Measurements from ENCODE around the gene STAM.
"Not testable (repeated sequence)": the region's sequence is repeated elsewhere in the genome, so short reads cannot be mapped to it uniquely, and the experiment has no call there.

The STAM gene

GRCh38 chr10:17622061-17622460 lies 21.9 kb upstream of the STAM start:
- Histone ChIP-seq H3K79me2 (ENCODE audit: control insufficient read depth, insufficient read depth, low read length) (no peaks in the 10 kb centered on the region), H3K18ac (ENCODE audit: low read length) (no peak overlapping the region), H2BK5ac (ENCODE audit: low read length) (no peak overlapping the region), H3K4me3 (ENCODE audit: low read length) (no peak overlapping the region), H4K5ac (ENCODE audit: low read length) (no peak overlapping the region), H3K4ac (ENCODE audit: low read depth, low read length) (no peak overlapping the region), H3K27me3 (ENCODE audit: insufficient read depth, low read length, poor library complexity) (no peaks in the 10 kb centered on the region), H3K23ac (ENCODE audit: low read length) (no peak overlapping the region), H3K79me1 (ENCODE audit: low read length) (no peaks in the 10 kb centered on the region), H3K9ac (ENCODE audit: low read length) (no peak overlapping the region), H4K8ac (ENCODE audit: low read depth, low read length) (no peak overlapping the region), H3K4me2 (ENCODE audit: low read length) (no peak overlapping the region), H3K4me1 (ENCODE audit: control insufficient read depth, low read depth, low read length) (no peaks in the 10 kb centered on the region), H3K27ac (ENCODE audit: low read depth, low read length) (no peak overlapping the region), H3K36me3 (ENCODE audit: control insufficient read depth, insufficient read depth, low read length) (no peaks in the 10 kb centered on the region), H2BK15ac (replicated peaks; ENCODE audit: low read depth) (no peak overlapping the region), H2AK5ac (ENCODE audit: low read length) (no peak overlapping the region), H3K56ac (ENCODE audit: low read length) (no peak overlapping the region), H2BK120ac (ENCODE audit: low read depth, low read length) (no peak overlapping the region)
- no CpG with 5 or more reads among the region's 8 CpGs for WGBS (ENCODE audit: extremely low coverage, insufficient coverage, low lambda C conversion rate)
- no peak for DNase-seq

- Histone ChIP-seq H3K79me2 (ENCODE audit: control insufficient read depth, insufficient read depth, low read length) (no peaks in the 10 kb centered on the region), H3K18ac (ENCODE audit: low read length) (no peak overlapping the region), H3K4me3 (ENCODE audit: low read length) (no peak overlapping the region), H4K5ac (ENCODE audit: low read length) (no peak overlapping the region), H2BK120ac (ENCODE audit: low read depth, low read length) (no peak overlapping the region), H3K4me1 (ENCODE audit: control insufficient read depth, low read depth, low read length) (no peaks in the 10 kb centered on the region), H3K36me3 (ENCODE audit: control insufficient read depth, insufficient read depth, low read length) (no peaks in the 10 kb centered on the region), H2BK15ac (replicated peaks; ENCODE audit: low read depth) (no peak overlapping the region), H3K9ac (ENCODE audit: low read length) (no peak overlapping the region), H3K56ac (ENCODE audit: low read length) (no peak overlapping the region), H2AK5ac (ENCODE audit: low read length) (no peak overlapping the region), H3K79me1 (ENCODE audit: low read length) (no peaks in the 10 kb centered on the region), H3K27ac (ENCODE audit: low read depth, low read length) (no peak overlapping the region), H4K8ac (ENCODE audit: low read depth, low read length) (no peak overlapping the region), H3K4me2 (ENCODE audit: low read length) (no peak overlapping the region), H3K27me3 (ENCODE audit: insufficient read depth, low read length, poor library complexity) (no peaks in the 10 kb centered on the region), H2BK5ac (ENCODE audit: low read length) (no peak overlapping the region), H3K23ac (ENCODE audit: low read length) (no peak overlapping the region), H3K4ac (ENCODE audit: low read depth, low read length) (no peak overlapping the region)
- no CpG with 5 or more reads among the region's 3 CpGs for WGBS (ENCODE audit: extremely low coverage, insufficient coverage, low lambda C conversion rate)
- no peak for DNase-seq
Observed at GRCh38 chr10:17624996-17625395, 19.0 kb upstream of the STAM start.

GRCh38 chr10:17626656-17627055 lies 17.3 kb upstream of the STAM start:
- H2BK5ac ChIP-seq (ENCODE audit: low read length), result no peak overlapping the region
- H2AK5ac ChIP-seq (ENCODE audit: low read length), result no peak overlapping the region
- DNase-seq, result no peak
- no peaks in the 10 kb centered on the region for H3K79me1 ChIP-seq (ENCODE audit: low read length)
- no peak overlapping the region for H2BK120ac ChIP-seq (ENCODE audit: low read depth, low read length)
- no peak overlapping the region for H3K4me3 ChIP-seq (ENCODE audit: low read length)
- no peak overlapping the region for H3K18ac ChIP-seq (ENCODE audit: low read length)
- no peak overlapping the region for H3K23ac ChIP-seq (ENCODE audit: low read length)
- no peak overlapping the region for H4K5ac ChIP-seq (ENCODE audit: low read length)
- H3K79me2 ChIP-seq (ENCODE audit: control insufficient read depth, insufficient read depth, low read length), result no peaks in the 10 kb centered on the region
- no peak overlapping the region for H2BK15ac ChIP-seq (replicated peaks; ENCODE audit: low read depth)
- no peak overlapping the region for H3K27ac ChIP-seq (ENCODE audit: low read depth, low read length)
- no peaks in the 10 kb centered on the region for H3K4me1 ChIP-seq (ENCODE audit: control insufficient read depth, low read depth, low read length)
- no peaks in the 10 kb centered on the region for H3K27me3 ChIP-seq (ENCODE audit: insufficient read depth, low read length, poor library complexity)
- H3K36me3 ChIP-seq (ENCODE audit: control insufficient read depth, insufficient read depth, low read length), result no peaks in the 10 kb centered on the region
- no peak overlapping the region for H3K4me2 ChIP-seq (ENCODE audit: low read length)
- H3K56ac ChIP-seq (ENCODE audit: low read length), result no peak overlapping the region
- no peak overlapping the region for H4K8ac ChIP-seq (ENCODE audit: low read depth, low read length)
- no peak overlapping the region for H3K9ac ChIP-seq (ENCODE audit: low read length)
- no peak overlapping the region for H3K4ac ChIP-seq (ENCODE audit: low read depth, low read length)
- WGBS (ENCODE audit: extremely low coverage, insufficient coverage, low lambda C conversion rate), result no CpG with 5 or more reads among the region's 1 CpG

DNA sequence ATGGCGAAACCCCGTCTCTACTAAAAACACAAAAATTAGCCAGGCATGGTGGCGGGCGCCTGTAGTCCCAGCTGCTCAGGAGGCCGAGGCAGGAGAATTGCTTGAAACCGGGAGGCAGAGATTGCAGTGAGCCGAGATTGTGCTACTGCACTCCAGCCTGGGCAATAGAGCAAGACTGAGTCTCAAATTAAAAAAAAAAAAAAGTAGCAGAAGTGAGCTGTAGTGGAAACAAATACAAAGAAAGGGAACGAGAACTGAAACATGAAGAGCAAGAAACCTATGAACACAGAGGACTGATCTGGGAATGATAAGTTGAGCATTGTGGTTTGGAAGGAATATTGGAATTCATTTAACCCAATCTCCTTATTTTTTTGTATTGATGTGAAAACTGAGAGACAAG lies 11.4 kb upstream of the STAM start:
- H3K79me1 ChIP-seq (ENCODE audit: low read length); H3K36me3 ChIP-seq (ENCODE audit: control insufficient read depth, insufficient read depth, low read length); H2AK5ac ChIP-seq (ENCODE audit: low read length); H3K79me2 ChIP-seq (ENCODE audit: control insufficient read depth, insufficient read depth, low read length); H2BK5ac ChIP-seq (ENCODE audit: low read length); H3K4me2 ChIP-seq (ENCODE audit: low read length); H3K4me3 ChIP-seq (ENCODE audit: low read length); H3K56ac ChIP-seq (ENCODE audit: low read length); H3K18ac ChIP-seq (ENCODE audit: low read length); H2BK15ac ChIP-seq (replicated peaks; ENCODE audit: low read depth); H2BK120ac ChIP-seq (ENCODE audit: low read depth, low read length); DNase-seq; H4K8ac ChIP-seq (ENCODE audit: low read depth, low read length); H3K9ac ChIP-seq (ENCODE audit: low read length); H3K27ac ChIP-seq (ENCODE audit: low read depth, low read length); H3K27me3 ChIP-seq (ENCODE audit: insufficient read depth, low read length, poor library complexity); H3K4ac ChIP-seq (ENCODE audit: low read depth, low read length); H4K5ac ChIP-seq (ENCODE audit: low read length); H3K4me1 ChIP-seq (ENCODE audit: control insufficient read depth, low read depth, low read length); H3K23ac ChIP-seq (ENCODE audit: low read length): not testable (repeated sequence)
- WGBS (ENCODE audit: extremely low coverage, insufficient coverage, low lambda C conversion rate), result no CpG with 5 or more reads among the region's 8 CpGs

DNA sequence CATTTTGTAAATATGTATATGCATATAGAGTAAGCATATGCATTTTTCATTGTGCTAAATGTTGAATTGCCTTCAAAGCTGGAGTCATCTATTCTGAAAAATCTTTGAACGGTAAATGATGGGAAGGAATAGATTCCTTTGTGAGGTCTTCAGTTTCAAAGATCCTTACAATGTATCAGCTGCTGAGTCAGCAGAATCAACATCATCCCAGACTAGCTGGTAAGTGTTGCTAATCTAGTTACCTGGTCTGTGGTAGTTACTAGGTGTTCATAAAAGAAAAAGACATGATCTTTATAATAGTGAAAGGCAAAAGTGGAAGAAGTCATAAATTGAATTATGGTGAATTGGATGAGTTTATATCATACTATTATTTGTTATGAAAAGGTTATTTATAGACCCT lies 10.6 kb upstream of the STAM start:
- Histone ChIP-seq H4K5ac (ENCODE audit: low read length) (no peak overlapping the region), H3K56ac (ENCODE audit: low read length) (no peak overlapping the region), H3K27ac (ENCODE audit: low read depth, low read length) (no peak overlapping the region), H2BK120ac (ENCODE audit: low read depth, low read length) (no peak overlapping the region), H3K4me2 (ENCODE audit: low read length) (no peak overlapping the region), H3K9ac (ENCODE audit: low read length) (no peak overlapping the region), H3K4me1 (ENCODE audit: control insufficient read depth, low read depth, low read length) (no peaks in the 10 kb centered on the region), H2BK15ac (replicated peaks; ENCODE audit: low read depth) (no peak overlapping the region), H2BK5ac (ENCODE audit: low read length) (no peak overlapping the region), H3K36me3 (ENCODE audit: control insufficient read depth, insufficient read depth, low read length) (no peaks in the 10 kb centered on the region), H3K18ac (ENCODE audit: low read length) (no peak overlapping the region), H4K8ac (ENCODE audit: low read depth, low read length) (no peak overlapping the region), H3K23ac (ENCODE audit: low read length) (no peak overlapping the region), H3K27me3 (ENCODE audit: insufficient read depth, low read length, poor library complexity) (no peaks in the 10 kb centered on the region), H3K4ac (ENCODE audit: low read depth, low read length) (no peak overlapping the region), H3K4me3 (ENCODE audit: low read length) (no peak overlapping the region), H3K79me1 (ENCODE audit: low read length) (no peaks in the 10 kb centered on the region), H3K79me2 (ENCODE audit: control insufficient read depth, insufficient read depth, low read length) (no peaks in the 10 kb centered on the region), H2AK5ac (ENCODE audit: low read length) (no peak overlapping the region)
- no CpG with 5 or more reads among the region's 1 CpG for WGBS (ENCODE audit: extremely low coverage, insufficient coverage, low lambda C conversion rate)
- DNase-seq, result no peak

DNA sequence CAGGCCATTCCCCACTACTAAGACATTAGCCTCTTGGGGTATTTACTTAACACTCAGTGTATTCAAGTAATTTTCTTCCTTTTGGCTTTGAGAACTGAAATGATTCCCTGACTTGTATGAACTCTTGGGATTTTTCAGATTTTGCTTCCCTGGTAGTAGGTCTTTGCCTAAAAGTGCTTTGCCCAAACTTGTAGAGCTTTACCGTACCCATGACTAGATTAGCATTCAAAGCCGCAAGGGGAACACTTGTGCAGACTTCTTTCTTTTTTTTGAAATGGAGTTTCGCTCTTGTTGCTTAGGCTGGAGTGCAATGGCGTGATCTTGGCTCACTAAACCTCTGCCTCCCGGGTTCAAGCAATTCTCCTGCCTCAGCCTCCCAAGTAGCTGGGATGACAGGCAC lies 6.1 kb upstream of the STAM start:
- Histone ChIP-seq H2BK15ac (replicated peaks; ENCODE audit: low read depth) (no peak overlapping the region), H2AK5ac (ENCODE audit: low read length) (no peak overlapping the region), H3K79me1 (ENCODE audit: low read length) (no peaks in the 10 kb centered on the region), H3K56ac (ENCODE audit: low read length) (no peak overlapping the region), H3K36me3 (ENCODE audit: control insufficient read depth, insufficient read depth, low read length) (no peaks in the 10 kb centered on the region), H3K4me3 (ENCODE audit: low read length) (no peak overlapping the region), H3K79me2 (ENCODE audit: control insufficient read depth, insufficient read depth, low read length) (no peaks in the 10 kb centered on the region), H2BK5ac (ENCODE audit: low read length) (no peak overlapping the region), H2BK120ac (ENCODE audit: low read depth, low read length) (no peak overlapping the region), H4K5ac (ENCODE audit: low read length) (no peak overlapping the region), H3K4me1 (ENCODE audit: control insufficient read depth, low read depth, low read length) (no peaks in the 10 kb centered on the region), H4K8ac (ENCODE audit: low read depth, low read length) (no peak overlapping the region), H3K27me3 (ENCODE audit: insufficient read depth, low read length, poor library complexity) (no peaks in the 10 kb centered on the region), H3K23ac (ENCODE audit: low read length) (no peak overlapping the region), H3K4ac (ENCODE audit: low read depth, low read length) (no peak overlapping the region), H3K27ac (ENCODE audit: low read depth, low read length) (no peak overlapping the region), H3K18ac (ENCODE audit: low read length) (no peak overlapping the region), H3K4me2 (ENCODE audit: low read length) (no peak overlapping the region), H3K9ac (ENCODE audit: low read length) (no peak overlapping the region)
- DNase-seq, result no peak
- no CpG with 5 or more reads among the region's 5 CpGs for WGBS (ENCODE audit: extremely low coverage, insufficient coverage, low lambda C conversion rate)

Measured in mesendoderm (in vitro differentiated cells).